Measurements from ENCODE around the gene MEF2D. TPM values are rescaled to one million over a fixed set of nuclear protein-coding genes. Genes with fewer than 3 reads are reported as not detected.

MEF2D gene
- total RNA-seq, 1 experiment from 2014 or later, result 18.7 TPM

GRCh38 chr1:156547982-156548381 is 47.4 kb upstream of the MEF2D start:
- H2BK12ac ChIP-seq (ENCODE audit: insufficient read length, low read depth, low read length), result no peak overlapping the region
- H3K4me3 Mint-ChIP-seq, result no peak overlapping the region
- H3K4me1 Mint-ChIP-seq, result no peaks in the 10 kb centered on the region

More at GRCh38 chr1:156547982-156548381, 47.4 kb upstream of the MEF2D start:
- Histone ChIP-seq H2BK120ac (ENCODE audit: low read depth, low read length, poor library complexity, severe bottlenecking) (no peak overlapping the region), H3K27me3 (ENCODE audit: insufficient read depth, low read length) (no peaks in the 10 kb centered on the region), H2BK5ac (ENCODE audit: insufficient read length, low read length) (no peak overlapping the region), H3K79me1 (ENCODE audit: insufficient read depth, low read depth, low read length, poor library complexity, severe bottlenecking) (no peaks in the 10 kb centered on the region), H3K79me2 (ENCODE audit: insufficient read depth, low read length) (no peaks in the 10 kb centered on the region), H2AK5ac (ENCODE audit: insufficient read length, low read length) (no peak overlapping the region), H3K14ac (ENCODE audit: insufficient read depth, low read length) (no peak overlapping the region), H3K23ac (ENCODE audit: insufficient read length, low read depth, low read length) (no peak overlapping the region), H3K4me2 (ENCODE audit: insufficient read depth, insufficient read length, low read length) (no peak overlapping the region), H3K9ac (ENCODE audit: extremely low read depth, insufficient read length, low read length) (no peak overlapping the region), H4K8ac (replicated peaks; ENCODE audit: insufficient read length, low read depth, low read length) (no peak overlapping the region), H4K91ac (ENCODE audit: insufficient read length, low read depth, low read length) (no peak overlapping the region), H3K18ac (ENCODE audit: insufficient read length, low read depth, low read length) (no peak overlapping the region), H3K9me3 (ENCODE audit: control insufficient read depth, low read depth, low read length) (no peaks in the 10 kb centered on the region), H2BK20ac (ENCODE audit: low read depth, low read length, poor library complexity, severe bottlenecking) (no peak overlapping the region), H4K20me1 (ENCODE audit: control insufficient read depth, insufficient read depth, insufficient read length) (no peaks in the 10 kb centered on the region), H4K5ac (ENCODE audit: insufficient read length, low read depth, low read length) (no peak overlapping the region), H3K4ac (ENCODE audit: low read depth, low read length) (no peak overlapping the region), H3K23me2 (ENCODE audit: insufficient read length, low read depth, low read length, poor library complexity, severe bottlenecking) (no peaks in the 10 kb centered on the region), H2AFZ (ENCODE audit: low read length) (no peak overlapping the region), H3K27ac (ENCODE audit: insufficient read length, low read depth, low read length) (no peak overlapping the region), H3K4me1 (ENCODE audit: insufficient read depth, low read length) (no peaks in the 10 kb centered on the region), H3K56ac (ENCODE audit: insufficient read length, low read depth, low read length) (no peak overlapping the region), H2BK15ac (ENCODE audit: low read depth, low read length) (no peak overlapping the region), H3T11ph (ENCODE audit: low read length) (no peak overlapping the region)
- no peak overlapping the region; a peak in 1 of 7 replicates for H3K27ac Mint-ChIP-seq
- no CpG with 5 or more reads among the region's 9 CpGs for WGBS (ENCODE audit: extremely low coverage, insufficient read length, low lambda C conversion rate)
- no peak for TF ChIP-seq CTCF (conservative IDR thresholded peaks at IDR 0.05)
- H3K27me3 Mint-ChIP-seq (ENCODE audit: low read depth), result no peaks in the 10 kb centered on the region
- peaks cover 10 to 48% (median 35%) of the 10 kb centered on the region in 3 experiments for H3K36me3 Mint-ChIP-seq (ENCODE audit: insufficient read depth in 1 of 3, low read depth in 3 of 3)
- DNase-seq, result no peak
- no peaks in the 10 kb centered on the region for H3K9me3 Mint-ChIP-seq
